Activated T-cell treated with anti-CD3 and anti-CD28 coated beads for 24 hours (primary cell): ENCODE measurements around the gene CEP131.

Experiments
- DNase-seq: peaks from one replicate; pipeline ENCODE4 v3.0.0-alpha.2; 2020; ENCODE audit warnings: low read depth

CEP131 gene

GRCh38 chr17:81187120-81187519 lies 35.6 kb downstream of the CEP131 start:
- no peak for DNase-seq

GRCh38 chr17:81186203-81186602 lies 36.6 kb downstream of the CEP131 start:
- no peak for DNase-seq

GRCh38 chr17:81184555-81184954 lies 38.2 kb downstream of the CEP131 start:
- no peak for DNase-seq

GRCh38 chr17:81183807-81184206 lies 39.0 kb downstream of the CEP131 start:
- no peak for DNase-seq

- no peak for DNase-seq
Observed at GRCh38 chr17:81183316-81183715, 39.4 kb downstream of the CEP131 start.

GRCh38 chr17:81182596-81182995 lies 40.2 kb downstream of the CEP131 start:
- no peak for DNase-seq

- no peak for DNase-seq
Observed at GRCh38 chr17:81181811-81182185, 41.0 kb downstream of the CEP131 start.

- DNase-seq = no peak
Observed at GRCh38 chr17:81180836-81181810, 41.6 kb downstream of the CEP131 start.

GRCh38 chr17:81179861-81180260 lies 42.9 kb downstream of the CEP131 start:
- no peak for DNase-seq

GRCh38 chr17:81179220-81179619 lies 43.5 kb downstream of the CEP131 start:
- DNase-seq = no peak

- no peak for DNase-seq
Observed at GRCh38 chr17:81178136-81179091, 44.4 kb downstream of the CEP131 start.

- DNase-seq = no peak
Observed at GRCh38 chr17:81176666-81177065, 46.1 kb downstream of the CEP131 start.

GRCh38 chr17:81173762-81174155 lies 49.0 kb downstream of the CEP131 start:
- no peak for DNase-seq

- no peak for DNase-seq
Observed at GRCh38 chr17:81173052-81173761, 49.6 kb downstream of the CEP131 start.

GRCh38 chr17:81171941-81172340 lies 50.8 kb downstream of the CEP131 start:
- no peak for DNase-seq

- no peak for DNase-seq
Observed at GRCh38 chr17:81170727-81171494, 51.9 kb downstream of the CEP131 start.

- DNase-seq = no peak
Observed at GRCh38 chr17:81169870-81170309, 52.9 kb downstream of the CEP131 start.

- DNase-seq = no peak
Observed at GRCh38 chr17:81167638-81168037, 55.1 kb downstream of the CEP131 start.

GRCh38 chr17:81167194-81167524 lies 55.6 kb downstream of the CEP131 start:
- no peak for DNase-seq

GRCh38 chr17:81166033-81166492 lies 56.7 kb downstream of the CEP131 start, which contains the start of gene AATK:
Gene AATK, minus strand, starts transcription at chr17:81166221. Its CDS starts 229 bp downstream, at chr17:81165992.
- DNase-seq = no peak
